ENCODE measurements around the gene PRKCZ.
A peak's percentile ranks its signal among the peaks of the same experiment; 100 is the strongest.
"Not testable (repeated sequence)": the region's sequence is repeated elsewhere in the genome, so short reads cannot be mapped to it uniquely, and the experiment has no call there.

Gene PRKCZ

DNA sequence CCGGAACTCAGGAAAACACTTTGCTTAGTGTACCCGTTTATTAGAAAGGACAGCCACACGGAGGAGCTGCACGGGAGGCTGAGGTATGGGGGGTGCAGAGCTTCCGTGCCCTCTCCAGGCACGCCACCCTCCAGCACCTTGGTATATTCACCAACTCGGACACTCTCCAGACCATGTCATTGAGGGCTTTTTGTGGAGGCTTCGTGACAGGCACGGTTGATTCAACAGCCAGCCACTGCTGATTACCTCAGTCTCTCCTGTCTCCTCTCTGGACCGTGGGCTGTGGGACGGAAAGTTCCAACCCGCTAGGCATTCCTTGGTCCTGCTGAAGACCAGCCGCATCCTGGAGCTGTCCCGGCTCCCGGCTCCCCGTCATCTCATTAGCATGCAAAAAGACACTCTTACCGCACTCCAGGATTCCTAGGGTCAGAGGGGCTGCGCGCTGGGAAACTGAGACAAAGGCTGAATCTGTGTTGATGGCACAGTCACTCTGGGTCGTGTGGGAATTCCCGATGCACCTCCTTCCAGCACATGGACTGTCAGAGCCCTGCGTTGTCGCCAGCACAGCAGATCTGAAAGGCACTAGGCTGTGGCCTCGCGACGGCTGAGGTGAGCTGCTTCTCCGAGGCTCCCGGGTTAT lies 65.6 kb downstream of the PRKCZ start:
- DNase-seq = no peak

DNA sequence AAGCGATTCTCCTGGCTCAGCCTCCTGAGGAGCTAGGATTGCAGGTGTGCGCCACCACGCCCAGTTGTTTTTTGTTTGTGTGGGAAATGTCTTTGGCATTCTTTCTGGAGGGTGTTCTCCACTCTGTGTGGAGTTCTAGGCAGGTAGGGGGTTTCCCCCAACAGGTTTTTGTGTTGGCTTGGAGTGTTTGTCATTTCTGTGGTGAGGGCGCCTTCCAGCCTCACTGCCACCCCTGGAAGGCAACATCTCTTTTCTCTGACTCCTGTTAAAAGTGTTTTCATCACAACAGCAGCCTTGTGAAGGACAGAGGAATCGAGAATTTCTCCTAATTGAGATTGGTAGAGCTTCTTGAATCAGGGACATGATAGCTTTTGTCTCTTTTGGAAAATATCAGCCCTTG lies 69.7 kb downstream of the PRKCZ start:
- no peak for DNase-seq

DNA sequence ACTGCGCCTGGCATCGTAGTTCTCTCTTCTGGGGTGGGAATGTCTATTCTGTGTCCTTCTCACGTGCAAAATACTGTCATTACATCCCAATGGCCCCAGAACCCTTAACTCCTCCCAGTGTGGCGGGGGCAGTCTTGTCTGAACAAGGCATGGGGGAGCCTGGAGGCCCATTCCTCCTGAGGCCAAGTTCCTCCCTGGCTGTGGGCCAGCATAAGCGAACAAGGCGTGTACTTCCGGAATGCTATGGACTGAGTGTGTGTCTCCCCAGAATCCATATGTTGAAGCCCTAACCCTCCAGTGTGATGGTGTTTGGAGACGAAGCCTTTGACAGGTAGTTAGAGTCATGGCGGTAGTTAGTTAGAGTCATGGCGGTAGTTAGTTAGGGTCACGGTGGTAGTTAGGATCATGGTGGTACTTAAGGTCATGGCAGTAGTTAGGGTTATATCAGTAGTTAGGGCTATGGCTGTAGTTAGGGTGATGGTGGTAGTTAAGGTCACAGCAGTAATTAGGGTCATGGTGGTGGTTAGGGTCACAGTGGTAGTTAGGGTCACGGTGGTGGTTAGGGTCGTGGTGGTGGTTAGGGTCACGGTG lies 71.0 kb downstream of the PRKCZ start:
- DNase-seq = no peak

DNA sequence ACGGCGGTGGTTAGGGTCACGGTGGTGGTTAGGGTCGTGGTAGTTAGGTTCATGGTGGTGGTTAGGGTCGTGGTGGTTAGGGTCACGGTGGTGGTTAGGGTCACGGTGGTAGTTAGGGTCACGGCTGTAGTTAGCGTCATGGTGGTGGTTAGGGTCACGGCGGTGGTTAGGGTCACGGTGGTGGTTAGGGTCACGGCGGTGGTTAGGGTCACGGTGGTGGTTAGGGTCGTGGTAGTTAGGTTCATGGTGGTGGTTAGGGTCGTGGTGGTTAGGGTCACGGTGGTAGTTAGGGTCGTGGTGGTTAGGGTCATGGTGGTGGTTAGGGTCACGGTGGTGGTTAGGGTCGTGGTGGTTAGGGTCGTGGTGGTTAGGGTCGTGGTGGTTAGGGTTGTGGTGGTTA lies 71.6 kb downstream of the PRKCZ start:
- DNase-seq = not testable (repeated sequence)

DNA sequence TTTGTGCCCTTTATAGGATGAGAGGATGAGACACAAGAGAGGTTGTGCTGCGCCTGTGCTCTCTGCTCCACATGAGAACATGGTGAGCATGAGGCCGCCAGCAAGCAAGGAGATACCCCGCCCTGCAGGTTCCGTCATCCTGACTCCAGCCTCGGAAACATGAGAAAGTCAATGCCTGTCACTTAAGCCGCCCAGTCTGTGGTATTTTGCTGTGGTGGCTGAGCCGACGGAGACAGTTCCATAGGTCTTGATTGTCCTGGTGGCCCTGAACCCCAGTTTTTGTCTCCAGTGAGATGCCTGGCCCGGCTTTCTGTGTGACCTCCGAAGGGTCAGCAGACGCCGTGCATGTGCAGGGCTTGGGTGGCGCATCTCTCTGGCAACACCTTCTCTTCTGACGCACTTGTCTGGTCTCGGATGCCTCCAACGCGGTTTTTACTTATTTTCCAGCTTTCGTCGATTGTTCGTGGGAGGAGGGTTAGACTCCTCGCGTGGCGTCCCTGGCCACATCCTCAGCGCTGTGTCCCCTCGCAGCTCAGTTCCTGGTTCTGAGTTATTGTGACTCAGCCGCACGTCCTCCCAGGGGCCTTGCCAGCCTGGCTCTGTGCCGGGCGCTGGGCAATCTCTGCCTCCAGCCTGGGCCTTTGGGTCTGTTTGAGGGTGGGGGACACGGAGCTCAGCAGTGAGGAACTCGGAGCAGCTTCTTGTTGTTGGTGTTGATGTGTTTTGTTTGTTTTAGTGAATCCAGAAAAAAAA lies 74.4 kb downstream of the PRKCZ start:
- no peak for DNase-seq

DNA sequence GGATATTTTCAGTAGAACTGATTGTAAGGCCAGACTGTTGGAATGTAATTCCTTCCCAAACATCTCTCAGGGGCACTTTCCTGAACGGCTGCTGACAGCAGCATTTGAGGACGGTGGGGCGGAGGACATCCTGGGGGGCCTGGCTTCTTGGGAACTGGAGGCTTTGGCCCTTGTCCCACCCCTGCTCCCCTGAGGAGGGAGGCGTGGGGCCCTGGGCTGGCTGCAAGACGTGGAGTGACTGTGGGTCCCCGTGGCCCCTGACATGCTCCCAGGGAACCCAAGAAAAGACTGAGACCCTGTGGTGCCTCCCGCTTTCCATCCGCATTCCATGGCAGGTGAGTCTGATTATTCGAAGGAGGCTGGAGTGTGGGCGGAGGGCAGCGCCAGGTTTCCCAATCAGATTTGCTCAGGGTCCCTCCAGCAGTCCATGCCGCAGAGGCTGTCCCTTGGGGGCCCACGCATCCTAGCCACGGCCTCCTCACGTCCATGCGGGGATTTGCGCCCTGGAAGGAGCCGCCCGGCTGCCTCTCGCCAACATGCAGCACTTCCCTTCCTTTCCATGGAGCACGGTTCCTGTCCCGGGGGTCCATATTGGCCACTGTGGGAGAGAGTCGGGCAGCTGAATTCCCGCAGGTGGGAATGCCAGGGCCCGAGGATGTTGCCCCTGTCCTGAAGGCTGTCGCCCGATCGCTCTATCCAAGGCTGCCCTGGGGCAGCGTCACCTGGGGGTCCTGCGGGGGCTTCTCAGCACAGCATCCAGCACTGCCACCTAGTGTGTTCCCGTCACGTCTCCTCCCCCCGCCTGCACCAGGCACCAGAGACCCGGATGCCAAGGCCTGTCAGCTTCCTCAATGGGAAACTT lies 75.4 kb downstream of the PRKCZ start:
- DNase-seq = no peak

DNA sequence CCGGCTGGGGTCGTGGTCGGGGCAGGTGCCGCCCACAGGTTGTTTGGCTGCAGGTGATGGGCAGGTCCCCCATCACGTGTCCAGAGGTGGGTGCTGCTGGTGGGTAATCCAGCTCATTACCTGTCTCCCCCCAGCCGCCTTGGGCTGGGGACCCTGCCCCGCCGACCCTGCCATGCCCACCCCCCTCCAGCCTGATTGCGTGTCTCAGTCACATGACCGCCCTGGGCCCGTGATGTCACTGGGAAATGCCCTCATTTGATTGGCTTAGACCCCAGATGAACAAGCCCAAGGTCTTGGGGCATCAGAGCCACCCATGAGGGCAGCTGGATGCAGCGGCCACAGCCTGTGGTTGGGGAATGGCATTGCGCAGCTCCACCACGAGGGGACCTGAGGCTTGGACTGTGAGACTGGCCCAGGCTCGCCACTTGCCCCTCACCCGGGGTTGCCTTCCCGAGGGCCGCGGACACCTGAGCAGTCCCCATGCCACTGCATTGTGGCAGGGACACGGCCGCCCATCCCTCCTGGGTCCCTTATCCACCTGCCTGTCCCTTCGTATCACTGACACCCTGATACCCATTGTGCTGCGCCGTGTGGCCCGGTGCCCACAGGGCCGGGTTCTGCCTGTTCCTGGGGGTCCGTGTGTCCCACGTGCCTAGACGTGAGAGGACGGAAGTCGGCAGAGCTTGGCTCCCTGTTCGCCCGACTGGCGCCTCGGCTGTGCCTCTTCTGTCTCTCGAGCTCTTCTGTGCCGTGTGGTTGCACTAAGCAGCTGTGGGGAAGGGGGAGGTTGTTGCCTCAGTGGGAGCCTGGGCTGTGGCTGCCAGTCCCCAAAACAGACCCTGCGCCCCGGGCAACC lies 76.3 kb downstream of the PRKCZ start:
- no peak for DNase-seq

DNA sequence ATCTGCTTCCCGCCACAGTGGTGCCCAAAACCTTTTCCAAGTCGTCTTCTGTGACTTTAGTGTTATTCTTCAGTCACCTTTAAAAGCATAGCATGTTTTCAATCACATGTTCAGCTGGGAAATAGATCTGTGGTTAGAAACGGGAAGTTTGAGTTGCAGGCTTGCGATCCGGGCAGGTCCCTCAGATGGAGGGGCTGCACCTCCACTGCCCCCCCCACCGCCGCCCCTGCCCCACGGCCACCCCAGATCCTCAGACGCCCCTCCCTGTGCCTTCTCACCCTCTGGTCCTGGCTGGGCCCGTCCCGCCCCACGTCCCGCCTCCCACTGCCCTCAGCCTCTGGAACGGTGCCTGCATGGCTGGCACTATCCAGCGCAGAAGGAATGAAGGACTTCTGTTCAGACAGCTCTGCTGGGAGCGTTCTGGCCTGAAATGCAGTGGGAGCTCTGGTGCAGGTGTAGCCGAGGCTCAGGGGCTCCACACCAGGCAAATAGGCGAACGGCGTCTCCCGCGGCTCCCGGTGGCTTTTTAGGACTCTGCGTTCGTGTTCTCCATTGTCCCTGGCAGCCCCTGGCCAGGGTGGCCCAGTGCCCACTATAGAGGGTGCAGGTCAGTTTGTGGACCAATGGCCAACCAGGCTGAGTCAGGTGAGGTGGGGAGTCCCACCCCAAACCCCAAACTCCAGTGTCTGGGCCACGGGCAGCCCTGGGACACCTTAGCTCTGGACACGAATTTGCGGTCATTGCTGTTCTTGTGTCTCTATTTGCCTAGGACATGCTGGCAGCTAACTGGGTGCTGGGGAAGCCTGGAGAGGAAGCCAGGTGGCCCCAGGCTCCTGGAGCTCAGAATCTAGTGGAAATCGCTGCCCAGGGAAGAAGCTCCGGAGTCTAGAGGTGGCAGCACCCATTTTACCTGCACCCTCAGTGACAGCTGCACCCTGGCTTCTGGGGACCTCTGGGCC lies 77.3 kb downstream of the PRKCZ start:
- no peak for DNase-seq

DNA sequence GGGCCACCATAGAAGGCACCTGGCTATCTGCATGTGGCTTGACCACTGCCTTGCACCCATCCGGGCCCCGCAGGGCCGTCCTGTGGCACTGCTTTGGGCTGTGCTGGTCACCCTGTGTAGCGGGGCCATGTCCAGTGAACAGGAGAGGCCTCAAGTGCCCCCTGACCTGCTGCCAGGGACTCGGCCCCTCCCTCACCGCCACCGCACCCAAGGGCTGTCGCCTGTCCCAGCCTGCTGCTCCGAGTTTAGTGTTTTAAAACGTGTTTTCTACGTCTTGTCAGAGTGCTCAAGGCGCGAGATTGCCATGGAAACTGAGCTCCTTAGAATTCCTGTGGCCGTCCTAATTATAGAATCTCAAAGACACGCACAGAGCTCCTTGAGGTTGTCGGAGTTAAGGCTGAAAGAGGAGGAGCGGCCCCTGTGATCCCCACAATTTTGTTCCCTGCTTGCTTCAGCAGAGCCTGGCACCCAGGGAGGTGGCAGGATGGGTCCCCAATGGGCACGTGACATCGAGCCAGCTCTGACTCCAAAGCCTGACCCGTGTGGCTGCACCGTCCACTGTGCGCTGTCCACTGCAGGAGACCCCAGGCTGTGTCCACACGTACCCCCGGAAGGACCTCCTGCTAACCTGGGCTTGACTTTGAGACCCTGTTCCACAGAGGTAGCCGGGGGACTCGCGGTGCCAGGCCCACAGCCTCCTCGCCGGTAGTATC lies 78.1 kb downstream of the PRKCZ start:
- no peak for DNase-seq

DNA sequence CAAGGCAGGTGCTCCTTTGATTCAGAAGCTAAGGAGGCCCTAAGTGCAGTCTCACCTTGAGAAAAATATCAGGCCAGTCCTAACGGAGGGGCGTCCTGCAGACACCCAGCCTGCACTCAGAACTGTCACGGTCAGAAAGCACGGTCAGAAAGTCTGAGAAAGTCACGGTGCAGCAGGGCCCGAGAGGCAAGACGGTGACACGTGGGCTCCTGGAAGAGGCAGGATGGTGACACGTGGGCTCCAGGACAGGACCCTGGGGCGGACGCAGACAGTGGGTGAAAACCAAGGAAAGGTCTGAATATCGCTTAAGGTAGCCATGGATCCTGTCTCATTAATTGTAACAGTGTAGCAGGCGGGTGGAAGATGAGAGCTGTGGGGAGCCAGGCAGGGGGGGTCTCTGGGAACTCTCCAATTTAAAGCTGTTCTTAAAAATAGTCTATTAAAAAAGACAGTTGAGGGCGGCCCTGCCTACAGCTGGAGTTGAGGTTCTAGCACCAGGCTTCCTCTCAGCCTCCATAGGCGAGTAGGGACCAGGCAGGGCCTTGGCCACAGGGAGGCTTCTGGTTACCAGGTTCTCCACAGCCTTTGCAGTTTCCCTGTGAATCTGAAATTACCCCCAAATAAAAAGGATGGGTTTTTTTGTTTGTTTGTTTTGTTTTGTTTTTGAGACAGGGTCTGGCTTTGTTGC lies 79.2 kb downstream of the PRKCZ start:
- DNase-seq = no peak

DNA sequence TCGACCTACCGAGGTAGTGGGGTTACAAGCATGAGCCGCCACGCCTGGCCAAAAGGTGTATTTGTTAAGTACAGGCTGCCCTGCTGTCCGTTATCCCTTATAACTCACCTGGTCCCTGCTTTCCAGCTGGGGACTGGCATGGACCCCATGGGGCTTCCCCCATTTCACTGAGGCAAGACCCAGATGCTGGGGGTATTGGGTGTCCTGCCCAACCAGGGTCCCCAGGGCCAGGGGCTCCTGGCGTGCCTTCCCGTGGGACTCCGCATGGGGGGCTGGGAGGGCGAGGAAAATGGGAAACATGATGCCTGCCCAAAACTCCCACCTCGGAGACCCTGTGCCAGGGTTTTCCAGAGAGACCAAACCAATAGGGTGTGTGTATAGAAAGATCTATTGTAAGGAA lies 79.9 kb downstream of the PRKCZ start:
- no peak for DNase-seq

DNA sequence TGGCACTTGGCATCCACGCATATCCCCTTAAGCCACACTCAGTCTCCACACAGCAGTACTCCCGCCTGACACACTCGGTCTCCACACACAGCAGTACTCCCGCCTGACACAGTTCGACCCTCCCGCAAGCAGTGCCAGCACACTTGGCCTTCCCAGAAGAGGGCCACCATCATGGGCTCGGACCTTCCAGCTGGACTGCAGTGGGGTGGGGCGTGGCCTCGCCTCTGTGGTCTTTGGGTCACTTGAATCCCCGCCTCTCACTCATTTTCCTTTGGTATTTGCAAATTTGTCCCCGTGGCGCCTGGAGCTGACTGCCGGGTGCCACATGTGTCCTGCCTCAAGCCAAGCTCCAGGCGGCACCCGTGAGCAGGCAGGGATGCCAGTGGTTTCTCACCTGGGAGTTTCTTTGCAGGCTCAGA lies 80.7 kb downstream of the PRKCZ start:
- no peak for DNase-seq

DNA sequence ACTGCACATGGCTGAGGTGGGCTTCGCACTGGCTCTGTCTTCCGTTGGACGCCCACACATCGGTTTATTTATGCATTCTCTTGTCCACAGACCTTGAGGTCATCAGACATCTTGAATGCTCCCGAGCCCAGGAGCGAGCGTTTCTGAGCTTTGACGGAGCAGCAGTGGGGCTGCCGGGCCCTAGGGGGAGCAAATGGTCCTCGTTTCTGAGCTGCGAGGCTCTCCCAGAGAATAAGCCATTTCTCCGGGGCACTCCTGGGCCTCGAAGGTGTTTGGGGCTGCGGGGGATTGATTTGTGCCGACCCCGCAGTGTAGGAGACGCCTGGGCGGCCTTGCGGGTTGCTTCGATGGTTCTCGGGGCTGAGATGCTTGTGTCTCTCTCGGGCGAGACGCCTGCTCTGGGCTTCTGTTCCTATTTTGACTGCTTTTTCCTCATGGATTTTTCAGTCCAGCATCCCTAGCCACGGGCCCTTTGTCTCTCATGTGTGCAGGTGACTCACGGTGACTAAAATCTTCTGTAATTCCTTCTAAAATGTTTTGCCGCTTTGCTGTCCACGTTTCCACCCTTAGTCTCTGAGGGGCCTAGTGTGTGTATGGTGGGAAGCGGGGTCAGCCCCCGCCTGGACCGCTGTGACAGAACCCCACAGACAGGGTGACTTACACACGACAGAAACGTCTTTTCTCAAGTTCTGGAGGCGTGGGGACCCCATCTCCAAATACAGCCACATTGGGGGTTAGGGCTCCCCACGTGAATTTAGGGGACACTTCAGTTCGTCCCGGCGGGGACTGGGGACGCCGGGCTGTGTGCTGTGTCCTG lies 82.2 kb downstream of the PRKCZ start:
- peak; percentile 74 for DNase-seq

DNA sequence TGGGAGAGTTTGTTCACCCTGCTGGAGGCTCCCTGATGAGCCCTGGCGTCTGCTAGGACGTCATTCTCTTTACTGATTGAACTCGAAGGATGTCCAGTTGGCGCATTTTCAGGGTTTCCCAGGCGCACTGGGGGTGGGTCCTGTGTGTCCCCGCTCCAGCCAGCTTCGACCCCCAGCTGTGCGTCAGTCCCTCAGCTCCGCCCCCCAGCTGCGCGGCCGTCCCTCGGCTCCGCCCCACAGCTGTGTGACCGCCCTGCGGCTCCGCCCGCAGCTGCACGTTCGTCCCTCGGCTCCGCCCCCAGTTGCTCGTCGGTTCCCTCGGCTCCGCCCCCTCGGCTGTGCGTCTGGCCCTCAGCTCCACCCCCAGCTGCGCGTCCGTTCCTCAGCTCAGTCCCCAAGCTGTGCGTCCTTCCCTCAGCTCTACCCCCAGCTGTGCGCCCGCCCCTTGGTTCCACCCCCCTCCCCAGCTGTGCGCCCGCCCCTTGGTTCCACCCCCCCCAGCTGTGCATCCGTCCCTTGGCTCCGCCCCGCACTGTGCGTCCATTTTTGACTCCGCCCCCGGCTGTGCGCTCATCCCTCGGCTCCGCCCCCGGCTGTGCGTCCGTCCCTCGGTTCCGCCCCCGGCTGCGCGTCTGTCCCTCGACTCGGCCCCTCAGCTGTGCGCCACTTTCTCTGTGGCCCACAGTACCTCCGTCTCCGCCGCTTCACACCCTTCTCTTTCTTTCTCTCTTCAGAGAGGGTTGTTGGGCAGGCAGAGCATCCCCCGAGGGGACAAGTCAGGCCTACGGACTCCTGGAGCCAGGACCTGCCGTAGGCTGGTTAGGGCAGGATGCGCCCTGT lies 83.0 kb downstream of the PRKCZ start:
- peak; percentile 93 for DNase-seq

DNA sequence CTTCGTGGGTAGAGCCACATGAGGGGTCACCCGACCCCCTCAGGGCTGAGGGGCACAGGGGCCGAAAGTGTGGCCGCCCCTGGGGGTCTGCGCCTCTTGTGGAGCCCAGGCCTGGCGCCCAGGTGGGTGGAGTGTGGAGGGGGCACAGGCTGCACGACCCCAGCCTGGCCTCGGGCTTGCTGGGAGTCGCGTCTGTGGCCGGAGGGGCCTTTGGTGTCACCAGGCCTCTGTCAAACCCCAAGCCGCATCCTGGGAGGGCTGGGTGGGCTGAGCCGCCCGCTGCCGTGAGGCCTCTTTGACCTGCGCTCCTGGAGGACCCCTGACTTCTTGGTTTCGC lies 83.6 kb downstream of the PRKCZ start:
- no peak for DNase-seq

DNA sequence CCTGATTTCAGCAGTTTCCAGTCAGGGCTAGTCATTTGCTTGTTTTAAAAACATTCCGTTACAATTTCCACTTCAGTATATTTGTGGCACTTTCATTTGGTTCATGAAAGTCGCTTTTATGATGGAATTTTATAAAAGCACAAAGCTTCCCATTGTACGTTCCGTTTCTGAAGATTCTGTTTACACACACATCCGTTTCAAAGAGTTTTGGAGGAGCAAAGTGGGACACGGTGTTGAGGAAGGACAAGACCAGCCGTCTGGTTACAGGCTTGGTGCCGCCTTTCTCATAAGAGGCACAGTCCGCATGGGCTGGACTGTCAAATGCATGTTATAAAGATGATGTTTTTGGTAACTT lies 84.0 kb downstream of the PRKCZ start:
- no peak for DNase-seq

DNA sequence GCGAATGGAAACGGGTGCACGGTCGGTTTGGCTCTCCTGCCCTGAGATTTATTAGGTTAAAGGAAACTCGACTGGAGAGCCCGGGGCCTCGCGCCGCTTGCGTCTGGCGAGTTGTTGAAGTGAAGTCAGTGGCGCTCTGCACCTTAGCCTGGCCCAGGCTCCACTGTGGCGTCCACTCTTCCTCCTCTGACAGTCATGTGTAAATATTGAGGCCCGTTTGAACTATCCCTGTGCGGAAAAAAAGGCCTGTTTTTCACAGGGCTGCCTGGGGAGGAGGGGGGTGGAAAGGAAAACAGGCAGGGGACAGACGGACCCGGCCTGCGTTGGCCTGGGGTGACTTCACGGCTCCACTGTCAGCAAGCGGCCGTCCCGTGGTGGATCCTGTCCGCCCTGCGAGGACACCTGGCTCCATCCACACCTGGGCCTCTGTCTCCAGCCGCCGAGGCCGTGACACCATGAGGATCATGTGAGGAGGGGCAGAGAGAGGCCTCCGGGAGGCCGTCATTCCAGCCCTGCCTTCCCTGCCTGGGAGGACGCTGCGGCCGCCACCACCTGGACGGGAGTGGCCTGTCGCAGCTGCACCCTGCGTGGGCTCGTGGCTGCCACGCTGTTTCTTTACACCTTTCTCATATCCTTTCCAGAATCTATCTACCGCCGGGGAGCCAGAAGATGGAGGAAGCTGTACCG lies 84.6 kb downstream of the PRKCZ start:
- peak; percentile 49 for DNase-seq
